ENCODE measurements around the gene SNX5. TPM values are rescaled to one million over a fixed set of nuclear protein-coding genes. Genes with fewer than 3 reads are reported as not detected.

Gene SNX5
- total and polyA plus RNA-seq, 9 of the 15 experiments (the other 6 are each of a cell fraction or from before 2014, with no cell fraction given) = 53.5 to 276 (median 160) TPM

GRCh38 chr20:17925141-17925939 is 43.3 kb downstream of the SNX5 start (continued):
- TF ChIP-seq RREB1 (CRISPR knock-in tag; IDR thresholded peaks at IDR 0.05) (no peak), ZBTB12 (CRISPR knock-in tag; IDR thresholded peaks at IDR 0.05) (peak; percentile 41; the same call in 1 of the 2 replicates), NR4A1 (CRISPR knock-in tag; IDR thresholded peaks at IDR 0.05) (no peak), NR4A1 (tag; IDR thresholded peaks at IDR 0.05) (no peak), SNIP1 (IDR thresholded peaks at IDR 0.05; ENCODE audit: low read depth) (no peak), CLOCK (CRISPR knock-in tag; IDR thresholded peaks at IDR 0.05; ENCODE audit: borderline replicate concordance) (no peak), ZNF431 (CRISPR knock-in tag; IDR thresholded peaks at IDR 0.05) (no peak), ETS2 (tag; IDR thresholded peaks at IDR 0.05; ENCODE audit: borderline replicate concordance, poor library complexity, severe bottlenecking) (no peak), PKNOX1 (IDR thresholded peaks at IDR 0.05) (peak; percentile 82), RBM25 (IDR thresholded peaks at IDR 0.05; ENCODE audit: low read depth, low read length, severe bottlenecking) (no peak), BRF1 (IDR thresholded peaks at IDR 0.05; ENCODE audit: borderline replicate concordance, extremely low read depth, insufficient read length) (no peak), TRIM28 (IDR thresholded peaks at IDR 0.05) (no peak), MCM2 (IDR thresholded peaks at IDR 0.05; ENCODE audit: low read depth) (no peak), KDM4B (IDR thresholded peaks at IDR 0.05; ENCODE audit: borderline replicate concordance in 2 of 2, low read depth in 1 of 2) (no peak), ZKSCAN3 (CRISPR knock-in tag; IDR thresholded peaks at IDR 0.05) (no peak), ZNF511 (CRISPR knock-in tag; IDR thresholded peaks at IDR 0.05) (no peak)

Data from K562 (cell line).